COLO668 (cell line): ENCODE measurements around the gene SYNPO2.
"Not testable (repeated sequence)": the region's sequence is repeated elsewhere in the genome, so short reads cannot be mapped to it uniquely, and the experiment has no call there.

ENCODE experiments used
- DNase-seq: peaks from one replicate; lab custom pipeline; 2025; ENCODE audit not compliant: unreplicated experiment; lab: John Stamatoyannopoulos, UW

Gene SYNPO2

DNA sequence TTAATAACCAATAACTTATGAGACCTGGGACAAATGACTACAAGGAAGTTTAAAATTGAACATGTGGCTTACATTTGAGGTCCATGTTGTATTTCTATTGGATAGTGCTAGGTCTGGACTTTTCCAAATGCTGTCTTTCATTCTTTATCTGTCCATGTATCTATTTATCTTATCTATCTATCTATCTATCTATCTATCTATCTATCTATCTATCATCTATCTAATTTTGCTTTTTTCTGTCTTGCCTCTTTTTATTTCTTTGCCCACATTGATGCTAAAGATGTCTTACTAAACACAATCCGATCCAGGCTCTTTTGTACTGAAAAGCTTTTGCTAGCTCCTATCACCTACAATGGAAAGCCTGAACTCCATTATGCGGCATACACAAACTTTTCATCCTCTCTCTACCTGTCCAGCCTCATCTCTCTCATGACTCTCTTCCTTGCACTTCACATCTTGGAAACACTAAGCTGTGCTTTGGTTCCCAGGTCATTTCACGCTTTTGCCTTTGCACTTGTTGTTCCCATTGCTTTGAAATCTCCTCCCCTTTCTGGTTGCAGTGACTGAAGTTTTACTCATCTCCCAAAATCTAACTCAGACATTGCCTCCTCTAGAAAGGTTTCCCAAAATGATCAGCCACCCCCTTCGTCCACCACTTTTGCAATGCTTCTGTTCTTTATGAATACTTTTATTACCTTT is 107.2 kb downstream of the SYNPO2 start:
- no peak for DNase-seq

DNA sequence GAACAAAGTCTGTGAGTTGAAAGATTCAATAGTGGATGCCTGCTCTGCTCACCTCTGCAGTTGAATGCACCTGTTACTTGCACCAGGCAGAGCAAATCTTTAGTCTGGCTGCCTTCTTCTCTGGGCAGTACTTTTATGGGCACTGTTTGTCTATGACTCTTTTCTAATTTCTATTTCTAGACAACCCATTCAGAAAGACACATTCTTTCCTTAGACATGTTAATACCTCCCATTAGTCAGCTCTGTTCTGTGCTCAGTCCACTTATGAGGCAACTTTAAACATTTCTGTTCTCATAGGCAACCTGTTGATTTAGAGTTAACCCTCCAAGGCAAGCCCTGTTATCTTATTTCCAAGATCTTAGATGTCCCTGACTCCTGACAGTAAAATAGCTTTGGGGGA is 108.9 kb downstream of the SYNPO2 start:
- no peak for DNase-seq

DNA sequence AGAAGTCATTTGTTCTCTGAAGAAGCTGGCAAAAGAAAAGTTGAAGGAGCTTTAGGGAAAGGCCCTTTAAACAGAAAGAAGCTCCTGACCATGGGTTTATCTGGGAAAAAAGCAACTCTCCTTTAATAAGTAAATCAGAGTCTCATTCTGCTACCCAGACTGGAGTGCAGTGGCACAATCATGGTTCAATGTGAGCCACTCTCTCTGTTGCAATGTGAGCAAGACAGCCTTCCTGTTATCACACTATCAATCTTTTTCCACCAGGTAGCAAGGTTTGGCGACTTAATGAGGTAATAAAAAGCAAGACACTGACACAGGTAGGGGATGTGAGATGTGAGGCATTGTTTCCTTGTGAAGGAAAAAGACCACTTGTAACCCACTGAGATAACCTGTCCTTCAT is 111.3 kb downstream of the SYNPO2 start:
- DNase-seq, result no peak

DNA sequence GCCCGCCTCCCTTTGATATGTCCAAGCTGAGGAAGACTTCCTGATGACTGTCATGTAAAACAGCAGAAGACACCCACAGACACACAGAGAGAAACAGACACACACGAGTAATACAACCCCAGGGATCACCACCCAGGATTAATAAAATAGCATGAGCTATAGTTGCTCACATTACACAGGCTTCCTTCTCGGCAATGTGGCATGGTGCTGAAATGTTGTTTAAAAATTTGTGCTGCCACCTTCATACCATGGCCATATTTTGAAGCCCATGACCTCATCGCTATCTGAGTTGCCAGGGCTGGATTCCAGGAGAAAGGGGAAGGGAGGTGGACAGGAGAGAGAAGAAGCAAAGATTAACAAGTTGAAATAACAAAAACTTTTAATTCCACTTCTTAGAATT is 111.7 kb downstream of the SYNPO2 start:
- DNase-seq, result no peak

DNA sequence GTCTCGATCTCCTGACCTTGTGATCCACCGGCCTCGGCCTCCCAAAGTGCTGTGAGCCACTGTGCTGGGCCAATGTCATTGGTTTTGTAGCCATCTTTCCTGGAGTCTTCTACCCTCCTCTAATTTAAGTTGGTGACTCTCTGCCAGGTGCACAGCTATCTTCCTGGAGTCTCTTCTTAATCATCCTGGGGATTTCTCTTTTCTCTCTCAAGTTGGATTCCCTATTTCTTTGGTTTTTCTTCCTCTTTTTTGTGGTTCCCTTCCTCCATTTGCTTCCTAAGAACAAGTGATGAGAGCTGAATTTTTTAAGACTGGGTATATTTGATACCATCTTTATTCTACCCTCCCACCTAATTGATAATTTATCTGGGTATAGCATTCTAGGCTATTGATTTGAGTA is 113.8 kb downstream of the SYNPO2 start:
- no peak for DNase-seq

DNA sequence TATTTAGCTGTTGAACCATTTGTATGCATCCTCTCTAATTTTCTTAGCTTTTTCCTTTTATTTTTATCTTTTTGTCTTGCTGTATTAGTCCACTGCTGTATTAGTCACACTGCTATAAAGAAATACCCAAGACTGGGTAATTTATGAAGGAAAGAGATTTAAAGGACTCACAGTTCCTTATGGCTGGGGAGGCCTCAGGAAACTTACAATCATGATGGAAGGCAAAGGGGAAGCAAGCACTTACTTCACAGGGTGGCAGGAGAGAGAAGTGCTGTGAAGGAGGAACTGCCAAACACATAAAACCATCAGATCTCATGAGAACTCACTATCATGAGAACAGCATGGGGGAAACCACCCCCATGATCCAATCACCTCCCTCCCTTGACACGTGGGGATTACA is 114.3 kb downstream of the SYNPO2 start:
- DNase-seq, result not testable (repeated sequence)

DNA sequence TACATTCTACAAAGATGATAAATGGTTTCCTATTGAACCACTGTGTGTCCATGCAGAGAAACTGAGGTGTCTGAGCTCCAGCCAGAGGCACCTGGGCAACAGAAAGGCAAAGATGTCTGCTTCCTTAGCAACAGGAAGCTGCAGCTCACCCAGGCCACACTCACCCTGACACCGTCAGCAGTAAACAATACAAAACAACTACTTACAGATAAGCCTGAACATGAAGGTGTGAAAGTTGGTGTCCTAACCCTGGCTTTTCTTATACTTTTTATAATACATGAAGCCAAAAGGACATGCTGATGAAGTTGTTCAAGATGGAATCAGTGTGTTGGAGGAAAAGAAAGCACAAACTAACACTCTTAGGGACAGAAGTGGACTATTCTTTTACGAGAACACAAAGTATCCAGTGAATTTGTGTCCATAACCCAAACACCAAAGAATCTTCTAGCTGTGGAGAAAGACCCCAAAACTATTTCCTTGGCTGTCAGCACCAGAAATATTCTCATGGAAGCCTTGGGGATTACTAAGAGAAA is 117.3 kb downstream of the SYNPO2 start:
- no peak for DNase-seq

DNA sequence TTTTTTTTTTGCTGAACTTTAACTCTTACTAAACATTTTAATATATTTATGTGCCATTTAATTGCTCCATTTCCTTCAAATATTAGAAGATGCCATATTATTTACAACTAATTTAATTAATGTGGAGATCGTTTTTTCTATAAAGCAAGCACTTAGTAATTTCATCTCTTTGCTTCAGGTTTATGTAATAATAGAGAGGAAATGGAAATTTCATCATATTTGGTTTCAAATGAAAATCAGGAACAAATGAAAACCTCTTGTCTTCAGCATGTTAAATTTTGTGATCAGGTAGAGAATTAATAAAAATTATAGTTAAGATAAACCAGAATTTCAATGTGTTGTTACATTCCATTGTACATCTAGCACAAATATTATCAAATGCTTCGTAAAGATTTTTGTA is 120.1 kb downstream of the SYNPO2 start:
- DNase-seq, result no peak

DNA sequence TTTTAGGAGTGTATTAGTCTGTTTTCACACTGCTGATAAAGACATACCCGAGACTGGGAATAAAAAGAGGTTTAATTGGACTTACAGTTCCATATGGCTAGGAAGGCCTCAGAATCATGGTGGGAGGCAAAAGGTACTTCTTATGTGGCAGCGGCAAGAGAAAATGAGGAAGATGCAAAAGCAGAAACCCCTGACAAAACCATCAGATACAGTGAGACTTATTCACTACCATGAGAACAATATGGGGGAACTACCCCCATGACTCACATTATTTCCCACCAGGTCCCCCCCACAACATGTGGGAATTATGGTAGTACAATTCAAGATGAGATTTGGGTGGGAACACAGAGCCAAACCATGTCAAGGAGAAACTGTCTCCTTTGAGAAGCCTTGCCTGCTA is 121.6 kb downstream of the SYNPO2 start:
- not testable (repeated sequence) for DNase-seq

DNA sequence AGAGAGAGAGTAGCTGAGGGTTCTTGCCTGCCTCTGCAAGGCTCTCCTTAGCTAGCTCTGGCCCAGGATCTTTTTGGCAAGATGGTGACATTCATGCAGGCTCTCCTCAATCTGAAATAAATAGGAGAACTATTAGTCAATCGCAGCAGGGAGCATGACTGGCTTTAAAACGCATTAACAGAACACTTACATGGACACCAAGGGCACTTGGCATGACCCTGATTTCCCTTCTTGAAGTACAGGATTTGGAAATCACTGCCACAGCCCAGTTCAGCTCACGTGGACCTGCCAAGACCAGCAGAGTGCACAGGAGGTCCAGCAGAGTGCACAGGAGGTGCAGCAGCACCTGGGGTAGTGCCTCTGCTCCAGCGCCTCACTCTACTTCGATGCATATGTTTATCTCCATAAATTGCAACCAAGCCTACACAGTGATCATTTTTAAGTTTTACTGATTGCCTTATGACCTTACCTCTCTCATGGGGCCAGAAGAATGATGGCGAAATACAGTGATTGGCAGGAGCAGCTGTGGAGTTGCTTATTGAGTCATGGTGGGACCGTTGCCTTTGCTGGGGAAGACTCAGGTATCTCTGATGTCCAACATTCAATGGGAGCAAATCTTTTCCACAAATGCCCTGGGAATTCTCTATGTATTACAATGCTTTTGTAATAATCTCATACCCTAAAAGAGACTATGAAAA is 122.4 kb downstream of the SYNPO2 start:
- no peak for DNase-seq

DNA sequence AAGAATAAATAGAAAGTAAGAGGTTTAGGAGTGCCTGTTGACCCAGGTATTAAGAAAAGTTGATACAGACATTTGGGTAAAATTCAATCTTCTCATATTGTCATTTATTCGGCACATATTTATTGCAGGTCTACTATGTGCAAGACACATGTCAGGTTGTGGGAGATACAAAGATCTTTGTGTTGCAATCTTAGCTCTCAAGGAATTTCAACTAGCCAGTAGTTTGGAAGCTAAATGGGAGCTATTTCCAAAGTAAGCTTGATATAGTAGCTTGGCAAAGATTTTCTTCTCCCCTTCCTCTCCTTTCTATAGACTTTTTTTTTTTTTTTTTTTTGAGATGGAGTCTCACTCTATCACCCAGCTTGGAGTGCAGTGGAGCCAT is 122.9 kb downstream of the SYNPO2 start:
- no peak for DNase-seq

DNA sequence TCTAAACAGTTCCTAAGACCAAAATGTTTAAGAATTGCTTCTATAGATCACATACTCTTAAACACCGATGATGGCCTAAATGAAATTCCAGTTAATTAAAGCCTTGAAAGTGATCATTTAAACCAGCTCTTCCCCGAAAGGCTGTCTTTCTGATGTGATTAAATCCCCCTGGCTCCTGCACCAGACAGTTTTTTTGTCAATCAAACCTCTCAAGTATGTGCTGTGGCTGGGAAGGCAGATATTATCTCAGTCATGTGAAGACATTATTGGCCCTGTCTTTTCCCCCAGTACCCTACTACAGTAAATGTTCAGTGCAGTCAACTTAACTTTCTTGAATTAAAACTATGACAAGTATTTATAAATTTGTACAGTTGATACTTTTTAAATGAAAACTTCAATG is 126.0 kb downstream of the SYNPO2 start:
- DNase-seq, result no peak

DNA sequence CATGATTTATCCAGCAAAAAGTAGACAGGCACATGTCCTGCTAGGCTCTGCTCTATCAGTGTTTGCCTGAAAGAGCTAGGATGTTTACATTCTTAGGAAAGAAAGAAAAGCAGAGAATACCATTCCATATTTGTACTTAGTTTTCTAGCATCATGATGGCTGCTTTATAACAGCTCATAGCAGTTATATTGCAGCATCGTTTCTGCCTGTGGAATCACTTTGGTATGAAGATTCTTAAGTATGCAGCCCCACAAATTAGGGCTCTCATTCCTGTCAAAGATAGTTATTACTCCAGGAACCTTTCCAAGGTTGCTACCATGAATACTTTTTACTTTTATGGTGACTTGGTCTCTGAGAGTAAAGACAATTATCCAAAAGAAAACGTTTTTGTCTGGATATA is 128.0 kb downstream of the SYNPO2 start:
- no peak for DNase-seq

DNA sequence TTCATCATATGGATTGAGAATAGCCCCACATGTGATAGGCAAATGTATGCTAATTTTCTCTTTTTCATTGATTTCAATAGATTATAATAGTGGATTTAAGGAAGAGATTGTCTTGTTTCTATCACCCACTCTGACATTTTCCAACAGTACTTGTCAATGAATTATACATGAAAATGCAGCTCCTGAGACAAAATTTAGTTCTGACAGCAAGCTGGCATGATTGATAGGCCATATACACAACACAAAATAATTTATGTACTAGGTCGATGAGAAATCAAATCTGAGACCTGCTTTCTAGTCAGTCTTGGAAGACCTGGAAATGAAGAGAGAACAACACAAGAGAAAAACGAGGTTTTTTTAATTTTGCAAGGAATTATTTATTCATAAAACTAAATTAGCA is 129.0 kb downstream of the SYNPO2 start:
- no peak for DNase-seq

DNA sequence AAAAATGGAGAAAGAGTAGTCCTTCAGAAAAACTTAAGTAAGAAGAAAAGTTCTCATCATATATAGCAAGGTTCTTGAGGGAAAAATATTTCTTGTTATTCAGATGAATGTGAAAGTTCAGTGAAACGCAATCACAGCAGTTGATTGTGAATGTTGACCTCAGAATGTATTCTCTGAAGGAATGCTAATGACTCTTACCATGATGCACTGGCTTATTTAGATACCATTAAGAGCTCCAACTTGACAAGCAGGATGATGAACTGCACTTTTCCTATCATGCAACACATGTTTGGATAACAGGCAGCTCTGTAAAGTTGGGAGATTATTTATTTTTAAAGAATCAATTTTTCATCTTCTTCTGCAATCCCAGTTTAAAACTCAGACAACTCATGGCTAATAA is 131.5 kb downstream of the SYNPO2 start:
- no peak for DNase-seq

DNA sequence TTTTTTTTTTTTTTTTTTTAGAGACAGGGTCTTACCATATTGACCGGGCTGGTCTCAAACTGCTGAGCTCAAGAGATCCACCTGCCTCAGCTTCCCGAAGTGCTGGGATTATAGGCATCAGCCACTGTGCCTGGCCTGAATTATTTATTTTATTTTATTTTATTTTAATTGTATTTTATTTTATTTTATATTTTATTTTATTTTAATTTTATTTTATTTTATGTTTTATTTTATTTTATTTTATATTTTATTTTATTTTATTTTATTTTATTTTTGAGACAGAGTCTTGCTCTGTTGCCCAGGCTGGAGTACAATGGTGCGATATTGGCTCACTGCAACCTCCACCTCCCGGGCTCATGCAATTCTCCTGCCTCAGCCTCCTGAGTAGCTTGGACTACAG is 133.9 kb downstream of the SYNPO2 start:
- not testable (repeated sequence) for DNase-seq

DNA sequence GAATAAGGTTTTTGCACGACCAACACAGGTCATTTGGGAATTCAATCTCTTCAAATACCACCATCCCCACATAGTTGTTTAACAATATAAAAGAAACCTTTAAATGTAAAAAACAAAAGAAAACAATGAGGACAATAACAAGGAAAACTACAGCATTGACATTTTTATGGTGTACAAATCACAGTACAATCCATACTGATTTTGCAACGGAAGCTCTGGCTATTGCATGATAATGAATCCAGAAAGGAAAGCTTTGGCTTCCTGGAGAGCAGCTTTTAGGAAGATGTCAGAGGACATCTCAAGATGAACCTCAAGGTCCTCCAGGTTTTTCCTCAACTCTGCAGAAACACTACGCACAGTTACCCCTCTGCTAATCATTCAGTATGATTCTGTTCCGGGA is 135.4 kb downstream of the SYNPO2 start:
- no peak for DNase-seq

DNA sequence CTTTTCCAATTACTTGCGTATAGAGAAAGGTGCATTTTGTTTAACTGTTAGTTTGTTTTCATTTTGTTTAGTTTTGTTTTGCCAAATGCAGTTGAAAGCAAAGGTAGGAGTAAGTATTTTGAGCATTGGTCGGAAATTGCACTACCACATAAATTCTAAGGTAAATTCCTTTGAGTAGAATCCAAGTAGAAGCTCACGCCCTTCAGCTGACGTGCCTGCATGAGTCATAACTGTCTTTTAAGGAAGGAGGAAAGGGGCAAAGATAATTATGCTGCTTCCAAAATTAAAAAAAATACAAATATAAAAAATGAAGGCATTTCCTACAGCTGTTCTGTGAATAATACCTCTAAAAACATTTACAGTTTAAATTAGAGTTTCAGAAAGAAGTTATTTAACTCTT is 136.8 kb downstream of the SYNPO2 start:
- DNase-seq, result no peak

DNA sequence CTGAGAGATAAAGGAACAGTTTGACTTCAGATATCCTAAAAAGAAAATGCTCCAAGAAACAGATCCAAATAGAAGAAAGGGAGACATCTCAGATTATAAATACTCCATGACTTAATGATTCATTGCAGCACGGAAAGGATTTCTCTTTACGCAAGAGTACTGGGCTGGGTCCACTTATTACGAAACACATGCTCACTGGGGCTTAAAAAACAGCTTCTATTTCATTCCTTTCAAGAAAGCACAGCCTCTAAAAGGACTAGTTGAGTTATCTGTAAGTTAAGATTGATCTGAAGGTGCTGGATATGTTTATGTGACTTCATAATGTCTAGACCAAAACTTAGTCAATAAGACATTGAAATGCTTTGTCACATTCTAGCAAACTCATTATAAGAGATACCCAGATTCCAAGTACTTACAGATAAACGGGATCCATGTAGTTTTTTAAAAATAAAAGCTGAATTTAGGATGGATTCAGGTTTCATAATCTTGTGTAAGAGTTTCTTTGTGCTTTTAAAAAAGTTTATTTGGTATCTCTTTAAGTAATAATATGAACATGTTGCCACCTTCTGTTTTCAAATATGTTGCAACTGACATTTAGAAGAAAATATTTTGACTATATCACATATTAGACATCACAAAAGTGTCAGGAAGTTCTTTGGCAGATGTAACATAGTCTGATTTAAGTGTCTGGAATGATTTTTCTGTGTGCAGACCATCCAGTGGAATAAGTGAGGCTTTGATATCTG is 137.4 kb downstream of the SYNPO2 start:
- no peak for DNase-seq

DNA sequence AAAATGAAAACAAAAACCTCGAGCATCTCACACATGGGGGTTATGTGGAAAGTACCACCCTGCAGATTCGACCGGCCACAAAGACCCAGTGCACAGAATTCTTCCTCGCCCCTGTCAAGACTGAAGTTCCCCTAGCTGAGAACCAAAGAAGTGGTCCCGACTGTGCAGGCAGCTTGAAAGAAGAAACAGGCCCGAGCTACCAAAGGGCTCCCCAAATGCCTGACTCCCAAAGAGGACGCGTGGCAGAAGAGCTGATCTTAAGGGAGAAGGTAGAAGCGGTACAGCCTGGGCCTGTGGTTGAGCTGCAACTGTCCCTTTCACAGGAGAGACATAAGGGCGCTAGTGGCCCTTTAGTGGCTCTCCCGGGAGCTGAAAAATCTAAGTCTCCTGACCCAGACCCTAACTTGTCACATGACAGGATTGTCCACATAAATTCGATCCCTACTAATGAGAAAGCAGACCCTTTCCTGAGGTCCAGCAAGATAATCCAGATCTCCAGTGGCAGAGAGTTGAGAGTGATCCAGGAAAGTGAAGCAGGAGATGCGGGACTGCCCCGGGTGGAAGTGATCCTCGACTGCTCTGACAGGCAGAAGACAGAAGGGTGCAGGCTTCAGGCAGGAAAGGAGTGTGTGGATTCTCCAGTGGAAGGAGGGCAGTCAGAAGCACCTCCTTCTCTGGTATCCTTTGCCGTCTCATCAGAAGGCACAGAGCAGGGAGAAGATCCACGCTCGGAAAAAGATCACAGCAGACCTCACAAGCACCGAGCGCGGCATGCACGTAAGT is 138.2 kb downstream of the SYNPO2 start:
- no peak for DNase-seq

DNA sequence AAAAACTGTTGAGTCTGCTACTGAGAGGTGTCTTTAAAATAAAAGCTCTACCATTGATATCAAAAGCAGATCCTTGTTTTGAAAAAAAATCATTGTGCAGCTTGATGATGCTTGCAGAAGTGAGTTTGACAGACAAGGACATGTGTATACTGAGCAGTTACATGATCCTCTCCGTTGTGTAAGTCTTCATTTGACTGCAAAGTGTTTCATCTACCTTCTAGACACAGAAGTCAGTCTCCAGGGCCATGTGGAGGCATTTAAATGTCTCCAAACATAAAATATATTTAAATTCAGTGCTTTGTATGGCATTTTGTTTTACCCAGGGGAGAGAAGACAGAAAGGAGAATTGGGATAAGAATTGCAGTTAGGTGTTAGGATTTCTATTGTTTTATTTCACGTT is 139.2 kb downstream of the SYNPO2 start:
- DNase-seq, result no peak
